Parathyroid adenoma (tissue), 2 donors: ENCODE results near the gene PLCD1.

Experiments
- H2AFZ ChIP-seq: fragments of 300-600 bp; sonication (generic); one replicate; pipeline ENCODE4 v1.7.0; 2017; ENCODE audit warnings: antibody characterized with exemption, mild to moderate bottlenecking
- H3K27ac ChIP-seq: fragments of 300-600 bp; sonication (generic); one replicate; pipeline ENCODE4 v1.7.0; 2017
- H3K27me3 ChIP-seq: fragments of 300-600 bp; sonication (generic); one replicate; pipeline ENCODE4 v1.7.0; 2017; ENCODE audit warnings: low read length; ENCODE audit not compliant: control insufficient read depth, insufficient read depth
- H3K36me3 ChIP-seq: fragments of 300-600 bp; sonication (generic); one replicate; pipeline ENCODE4 v1.7.0; 2017; ENCODE audit warnings: low read length; ENCODE audit not compliant: control insufficient read depth, insufficient read depth
- H3K4me1 ChIP-seq: fragments of 300-600 bp; sonication (generic); one replicate; pipeline ENCODE4 v1.7.0; 2017; ENCODE audit warnings: control low read depth
- H3K4me2 ChIP-seq: fragments of 300-600 bp; sonication (generic); one replicate; pipeline ENCODE4 v1.7.0; 2017; ENCODE audit warnings: low read length
- H3K4me3 ChIP-seq: fragments of 300-600 bp; sonication (generic); one replicate; pipeline ENCODE4 v1.7.0; 2017; ENCODE audit warnings: low read depth, low read length
- H3K79me2 ChIP-seq: fragments of 300-600 bp; sonication (generic); one replicate; pipeline ENCODE4 v1.7.0; 2017; ENCODE audit warnings: control low read depth
- H3K9ac ChIP-seq: fragments of 300-600 bp; sonication (generic); one replicate; pipeline ENCODE4 v1.7.0; 2017; ENCODE audit warnings: mild to moderate bottlenecking
- H3K9me3 ChIP-seq: fragments of 300-600 bp; sonication (generic); one replicate; pipeline ENCODE4 v1.7.0; 2017; ENCODE audit warnings: low read length; ENCODE audit not compliant: control insufficient read depth
- CTCF ChIP-seq: fragments of 300-600 bp; sonication (generic); IDR thresholded peaks from one replicate; pipeline ENCODE4 v1.7.0; 2017; ENCODE audit warnings: antibody characterized with exemption, mild to moderate bottlenecking
- donor health status: primary hyperparathyroidism.

Gene PLCD1

GRCh38 chr3:37984051-37984450 lies 45.4 kb downstream of the PLCD1 start:
- Histone ChIP-seq H3K27ac (no peak overlapping the region), H3K36me3 (no peaks in the 10 kb centered on the region), H3K9ac (no peak overlapping the region), H3K27me3 (no peaks in the 10 kb centered on the region), H3K4me3 (no peak overlapping the region), H3K9me3 (no peaks in the 10 kb centered on the region), H2AFZ (no peak overlapping the region), H3K79me2 (no peaks in the 10 kb centered on the region), H3K4me2 (no peak overlapping the region), H3K4me1 (no peaks in the 10 kb centered on the region)
- TF ChIP-seq CTCF, result no peak

- Histone ChIP-seq H3K4me1 (no peaks in the 10 kb centered on the region), H3K9me3 (no peaks in the 10 kb centered on the region), H3K27ac (no peak overlapping the region), H3K79me2 (no peaks in the 10 kb centered on the region), H3K4me2 (no peak overlapping the region), H3K36me3 (no peaks in the 10 kb centered on the region), H3K9ac (no peak overlapping the region), H3K27me3 (no peaks in the 10 kb centered on the region), H2AFZ (no peak overlapping the region), H3K4me3 (no peak overlapping the region)
- TF ChIP-seq CTCF, result no peak
Measured at GRCh38 chr3:37982331-37982730, 47.1 kb downstream of the PLCD1 start.

- Histone ChIP-seq H2AFZ (no peak overlapping the region), H3K4me3 (no peak overlapping the region), H3K9me3 (no peaks in the 10 kb centered on the region), H3K4me2 (no peak overlapping the region), H3K79me2 (no peaks in the 10 kb centered on the region), H3K36me3 (no peaks in the 10 kb centered on the region), H3K9ac (no peak overlapping the region), H3K4me1 (no peaks in the 10 kb centered on the region), H3K27ac (no peak overlapping the region), H3K27me3 (no peaks in the 10 kb centered on the region)
- TF ChIP-seq CTCF, result no peak
Measured at GRCh38 chr3:37981348-37981664, 48.1 kb downstream of the PLCD1 start.

GRCh38 chr3:37980462-37981347 lies 48.7 kb downstream of the PLCD1 start:
- no peak overlapping the region for H3K4me2 ChIP-seq
- no peak overlapping the region for H3K4me3 ChIP-seq
- TF ChIP-seq CTCF, result no peak
- no peaks in the 10 kb centered on the region for H3K4me1 ChIP-seq
- no peak overlapping the region for H3K27ac ChIP-seq
- no peaks in the 10 kb centered on the region for H3K27me3 ChIP-seq
- H3K36me3 ChIP-seq, result no peaks in the 10 kb centered on the region
- no peaks in the 10 kb centered on the region for H3K79me2 ChIP-seq
- H3K9ac ChIP-seq, result no peak overlapping the region
- H3K9me3 ChIP-seq, result no peaks in the 10 kb centered on the region
- H2AFZ ChIP-seq, result no peak overlapping the region
